Choroid plexus epithelial cell (primary cell): ENCODE measurements around the gene ACTL7A.

Source experiments
- DNase-seq: peaks from one replicate; pipeline ENCODE4 v3.0.0-alpha.2; 2010; ENCODE audit warnings: low read depth
- H3K4me3 ChIP-seq: 2 replicates; pipeline ENCODE4 v1.5.1; 2011; ENCODE audit warnings: low read depth, mild to moderate bottlenecking, control low read depth, low read length, moderate library complexity
- TF ChIP-seq, protein P1 (sequence below): conservative IDR thresholded peaks from 2 replicates; pipeline ENCODE4 v1.5.1; 2011; ENCODE audit warnings: low read depth, mild to moderate bottlenecking, control low read depth, inconsistent platforms, low read length, moderate library complexity

Gene ACTL7A

DNA sequence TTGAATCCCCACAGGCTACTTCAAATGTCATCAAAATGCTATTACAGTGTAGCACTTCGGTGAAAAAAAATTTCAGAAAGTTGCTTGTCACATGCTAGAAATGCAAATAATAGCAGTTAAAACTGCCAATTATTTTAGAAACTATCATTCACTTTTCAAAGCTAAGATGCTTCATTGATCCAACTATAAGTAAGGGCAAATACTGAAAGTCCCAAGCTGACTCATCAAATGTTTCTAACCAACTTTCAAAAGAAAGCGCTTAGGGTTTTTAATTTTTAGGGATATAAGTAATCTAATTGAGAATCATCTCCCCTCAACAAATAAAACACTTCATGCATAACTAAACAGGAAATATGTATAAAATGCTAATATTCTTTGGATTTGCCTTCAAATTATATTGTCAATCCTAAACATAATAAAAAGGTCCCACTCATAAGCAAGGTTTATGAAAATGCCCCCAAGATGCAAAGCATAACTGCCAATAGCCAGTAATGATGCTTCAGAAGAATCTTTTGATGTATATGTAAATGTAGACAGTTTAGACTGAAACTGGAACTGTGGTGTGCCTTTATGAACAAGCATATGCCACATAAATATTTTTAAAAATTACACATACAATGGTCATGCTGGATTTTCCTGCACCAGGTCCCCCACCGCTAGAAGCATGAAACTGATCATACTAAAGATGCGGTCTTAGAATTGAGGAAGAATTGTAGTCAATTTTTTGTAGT is 12.2 kb downstream of the ACTL7A start:
- TF ChIP-seq, protein P1, sequence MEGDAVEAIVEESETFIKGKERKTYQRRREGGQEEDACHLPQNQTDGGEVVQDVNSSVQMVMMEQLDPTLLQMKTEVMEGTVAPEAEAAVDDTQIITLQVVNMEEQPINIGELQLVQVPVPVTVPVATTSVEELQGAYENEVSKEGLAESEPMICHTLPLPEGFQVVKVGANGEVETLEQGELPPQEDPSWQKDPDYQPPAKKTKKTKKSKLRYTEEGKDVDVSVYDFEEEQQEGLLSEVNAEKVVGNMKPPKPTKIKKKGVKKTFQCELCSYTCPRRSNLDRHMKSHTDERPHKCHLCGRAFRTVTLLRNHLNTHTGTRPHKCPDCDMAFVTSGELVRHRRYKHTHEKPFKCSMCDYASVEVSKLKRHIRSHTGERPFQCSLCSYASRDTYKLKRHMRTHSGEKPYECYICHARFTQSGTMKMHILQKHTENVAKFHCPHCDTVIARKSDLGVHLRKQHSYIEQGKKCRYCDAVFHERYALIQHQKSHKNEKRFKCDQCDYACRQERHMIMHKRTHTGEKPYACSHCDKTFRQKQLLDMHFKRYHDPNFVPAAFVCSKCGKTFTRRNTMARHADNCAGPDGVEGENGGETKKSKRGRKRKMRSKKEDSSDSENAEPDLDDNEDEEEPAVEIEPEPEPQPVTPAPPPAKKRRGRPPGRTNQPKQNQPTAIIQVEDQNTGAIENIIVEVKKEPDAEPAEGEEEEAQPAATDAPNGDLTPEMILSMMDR: no peak
- H3K4me3 ChIP-seq: no peak overlapping the region
- no peak for DNase-seq

DNA sequence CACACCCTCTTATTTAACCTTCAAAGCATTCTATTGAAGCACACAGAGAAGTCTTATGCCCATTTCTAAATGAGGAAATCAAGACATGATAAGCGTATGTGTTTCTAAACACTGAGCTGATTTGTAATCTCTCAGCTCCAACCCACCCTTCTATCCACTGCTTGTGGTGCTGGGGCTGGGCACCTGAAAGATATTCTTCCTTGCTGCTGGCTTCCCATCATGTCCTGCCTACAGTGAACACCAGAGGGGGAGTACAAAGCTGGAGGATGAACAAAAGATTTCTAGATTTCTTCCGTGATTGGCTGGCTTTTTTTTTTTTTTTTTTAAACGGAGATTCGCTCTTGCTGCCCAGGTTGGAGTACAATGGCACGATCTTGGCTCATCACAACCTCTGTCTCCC is 14.4 kb downstream of the ACTL7A start:
- no peak for DNase-seq

DNA sequence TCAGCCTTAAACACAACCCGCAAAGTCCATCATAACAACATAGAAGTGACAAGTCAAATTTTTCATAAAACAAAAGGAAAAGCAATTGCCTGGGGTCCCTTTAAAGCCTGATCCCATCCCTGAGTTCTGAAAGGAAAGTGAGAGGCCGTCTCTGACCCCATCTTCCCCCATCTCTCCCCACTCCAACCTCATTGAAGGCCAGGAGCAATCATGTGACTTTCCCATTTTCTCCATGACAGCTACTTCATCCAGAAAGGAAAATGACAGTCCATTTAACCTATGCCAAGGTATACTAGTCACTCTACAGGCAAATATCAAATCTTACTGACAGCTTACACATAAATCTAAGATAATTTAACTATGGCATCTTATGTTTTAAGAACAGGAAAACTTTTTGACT is 15.5 kb downstream of the ACTL7A start:
- H3K4me3 ChIP-seq: no peak overlapping the region
- DNase-seq: no peak
- TF ChIP-seq, protein P1: no peak

More for the DNA sequence above, 14.4 kb downstream of the ACTL7A start:
- TF ChIP-seq, protein P1: no peak
- no peak overlapping the region for H3K4me3 ChIP-seq

DNA sequence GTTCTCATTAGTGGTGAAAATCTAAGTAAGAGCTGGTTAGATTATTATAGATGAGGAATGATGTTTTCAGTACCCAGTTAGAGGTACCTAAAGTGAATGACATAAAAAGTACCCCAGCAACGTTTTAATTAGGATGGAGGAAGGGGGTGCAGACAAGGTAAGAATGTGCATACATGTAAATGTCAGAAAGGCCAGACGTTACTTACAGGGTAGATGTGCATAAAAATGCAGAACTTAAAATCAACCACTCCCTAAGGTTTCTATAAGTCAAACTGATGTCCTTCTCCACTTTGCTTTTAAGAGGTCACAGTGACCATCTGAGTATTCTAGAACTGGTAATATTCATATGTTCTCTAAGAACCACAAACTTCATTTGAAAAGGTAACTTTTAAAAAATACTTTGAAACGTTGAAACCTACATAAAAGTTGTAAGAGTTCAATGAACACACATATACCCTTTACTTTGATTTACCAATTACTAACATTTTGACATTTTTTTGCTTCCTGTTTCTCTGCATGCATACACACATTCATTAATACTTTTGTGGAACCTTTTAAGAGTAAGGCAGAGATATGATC is 18.8 kb downstream of the ACTL7A start:
- TF ChIP-seq, protein P1: no peak
- no peak for DNase-seq
- no peak overlapping the region for H3K4me3 ChIP-seq

- TF ChIP-seq, protein P1: no peak
- no peak overlapping the region for H3K4me3 ChIP-seq
- DNase-seq: no peak
These were observed 20.2 kb downstream of the ACTL7A start for GRCh38 chr9:108882052-108882888.

DNA sequence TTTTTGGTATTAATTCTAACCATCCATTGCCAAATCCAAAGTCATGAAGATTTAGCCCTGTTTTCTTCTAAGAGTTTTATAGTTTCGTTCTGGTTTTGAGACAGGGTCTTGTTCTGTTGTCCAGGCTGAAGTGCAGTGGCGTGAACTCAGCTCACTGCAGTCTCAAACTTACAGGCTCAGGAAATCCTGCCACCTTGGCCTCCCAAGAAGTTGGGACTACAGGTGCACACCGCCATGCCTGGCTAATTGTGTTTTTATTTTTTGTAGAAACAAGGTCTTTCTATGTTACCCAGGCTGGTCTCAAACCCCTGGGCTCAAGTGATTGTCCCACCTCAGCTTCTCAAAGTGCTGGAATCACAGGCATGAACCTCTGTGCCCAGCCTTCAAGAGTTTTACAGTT is 21.0 kb downstream of the ACTL7A start:
- DNase-seq: no peak
- no peak overlapping the region for H3K4me3 ChIP-seq
- TF ChIP-seq, protein P1: no peak
